ENCODE measurements around the gene APP. TPM values are rescaled to one million over a fixed set of nuclear protein-coding genes. Genes with fewer than 3 reads are reported as not detected.

The APP gene
- total RNA-seq, 1 experiment from 2014 or later = 224 TPM

- Histone ChIP-seq H3K36me3 (ENCODE audit: low read depth) (no peaks in the 10 kb centered on the region), H3K4me1 (replicated peaks; ENCODE audit: insufficient read depth) (no peaks in the 10 kb centered on the region), H3K27ac (no peak overlapping the region), H3K9me2 (ENCODE audit: insufficient read depth) (no peaks in the 10 kb centered on the region), H3K4me2 (no peak overlapping the region), H3K79me2 (ENCODE audit: low read depth) (no peaks in the 10 kb centered on the region), H3K9me3 (ENCODE audit: insufficient read depth, low read depth) (no peaks in the 10 kb centered on the region), H3F3A (ENCODE audit: insufficient read depth, low read depth) (no peaks in the 10 kb centered on the region), H2AFZ (no peak overlapping the region), H3K27me3 (ENCODE audit: insufficient read depth, low read depth) (no peaks in the 10 kb centered on the region), H4K20me1 (ENCODE audit: insufficient read depth) (no peaks in the 10 kb centered on the region), H3K4me3 (no peak overlapping the region)
- ChIA-PET CTCF (no interaction called here), POLR2A (ENCODE audit: unreplicated experiment) (no interaction called here)
- BruUV-seq (replicated peaks) = no TSS peak
- no peak for DNase-seq
- no peak for TF ChIP-seq EZH2 (IDR thresholded peaks at IDR 0.05; ENCODE audit: low read depth)
- no peak for TF ChIP-seq CTCF (conservative IDR thresholded peaks at IDR 0.05)
- intact Hi-C loops (cut with micrococcal nuclease; ENCODE audit: unreplicated experiment) = no loop called here
These were observed 220.9 kb downstream of the APP start for GRCh38 chr21:25949701-25950100.

- H3F3A ChIP-seq (ENCODE audit: insufficient read depth, low read depth) = no peaks in the 10 kb centered on the region
- BruUV-seq (replicated peaks) = no TSS peak
- intact Hi-C loops (cut with micrococcal nuclease; ENCODE audit: unreplicated experiment) = no loop called here
- no peaks in the 10 kb centered on the region for H3K4me1 ChIP-seq (replicated peaks; ENCODE audit: insufficient read depth)
- no peaks in the 10 kb centered on the region for H3K79me2 ChIP-seq (ENCODE audit: low read depth)
- no peak overlapping the region for H3K4me3 ChIP-seq
- H3K9me3 ChIP-seq (ENCODE audit: insufficient read depth, low read depth) = no peaks in the 10 kb centered on the region
- ChIA-PET POLR2A (ENCODE audit: unreplicated experiment) (no interaction called here), CTCF (no interaction called here)
- no peak overlapping the region for H2AFZ ChIP-seq
- H3K27me3 ChIP-seq (ENCODE audit: insufficient read depth, low read depth) = no peaks in the 10 kb centered on the region
- H4K20me1 ChIP-seq (ENCODE audit: insufficient read depth) = no peaks in the 10 kb centered on the region
- H3K4me2 ChIP-seq = no peak overlapping the region
- no peaks in the 10 kb centered on the region for H3K36me3 ChIP-seq (ENCODE audit: low read depth)
- DNase-seq = no peak
- no peaks in the 10 kb centered on the region for H3K9me2 ChIP-seq (ENCODE audit: insufficient read depth)
- H3K27ac ChIP-seq = no peak overlapping the region
- TF ChIP-seq EZH2 (IDR thresholded peaks at IDR 0.05; ENCODE audit: low read depth) (no peak), CTCF (conservative IDR thresholded peaks at IDR 0.05) (no peak)
These were observed 225.8 kb downstream of the APP start for GRCh38 chr21:25944672-25945213.

- POLR2A ChIA-PET (ENCODE audit: unreplicated experiment) = no interaction called here
These were observed 226.5 kb downstream of the APP start for GRCh38 chr21:25944082-25944481.

More at GRCh38 chr21:25944082-25944481, 226.5 kb downstream of the APP start:
- H3K9me2 ChIP-seq (ENCODE audit: insufficient read depth) = no peaks in the 10 kb centered on the region
- no peak for DNase-seq
- no peak overlapping the region for H3K4me2 ChIP-seq
- no peak overlapping the region for H3K27ac ChIP-seq
- CTCF ChIA-PET = no interaction called here
- intact Hi-C loops (cut with micrococcal nuclease; ENCODE audit: unreplicated experiment) = no loop called here
- no peak overlapping the region for H3K4me3 ChIP-seq
- no peak overlapping the region for H2AFZ ChIP-seq
- no peaks in the 10 kb centered on the region for H3K9me3 ChIP-seq (ENCODE audit: insufficient read depth, low read depth)
- no peaks in the 10 kb centered on the region for H4K20me1 ChIP-seq (ENCODE audit: insufficient read depth)
- no peaks in the 10 kb centered on the region for H3K79me2 ChIP-seq (ENCODE audit: low read depth)
- no peaks in the 10 kb centered on the region for H3K4me1 ChIP-seq (replicated peaks; ENCODE audit: insufficient read depth)
- no peak for TF ChIP-seq EZH2 (IDR thresholded peaks at IDR 0.05; ENCODE audit: low read depth)
- TF ChIP-seq CTCF (conservative IDR thresholded peaks at IDR 0.05) = no peak
- no TSS peak for BruUV-seq (replicated peaks)
- H3K36me3 ChIP-seq (ENCODE audit: low read depth) = no peaks in the 10 kb centered on the region
- no peaks in the 10 kb centered on the region for H3K27me3 ChIP-seq (ENCODE audit: insufficient read depth, low read depth)
- no peaks in the 10 kb centered on the region for H3F3A ChIP-seq (ENCODE audit: insufficient read depth, low read depth)

Measured in PC-9 (cell line).